ENCODE data around the gene INO80E.
"Not testable (repeated sequence)": the region's sequence is repeated elsewhere in the genome, so short reads cannot be mapped to it uniquely, and the experiment has no call there.

INO80E gene

GRCh38 chr16:30025574-30025973 is 29.5 kb downstream of the INO80E start:
- no peak for DNase-seq (ENCODE audit: low read depth)

DNA sequence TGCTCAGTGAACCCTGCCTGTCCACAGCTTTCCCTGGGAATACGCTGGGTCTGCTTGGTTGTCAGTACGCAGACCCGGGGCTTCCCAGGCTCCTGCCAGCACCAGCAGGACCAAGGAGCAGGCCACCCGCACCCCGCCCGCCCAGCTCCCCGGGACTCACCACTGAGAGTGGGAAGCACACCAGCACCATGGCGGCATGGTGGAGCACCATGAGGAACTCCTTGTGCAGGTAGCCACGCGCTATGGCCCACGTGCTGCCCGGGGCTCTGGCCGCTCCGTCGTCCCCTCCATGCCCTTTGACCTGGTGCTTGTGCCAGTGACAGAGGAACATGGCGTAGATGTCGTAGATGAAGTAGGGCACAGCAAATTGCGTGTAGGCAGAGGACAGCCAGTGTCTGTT is 30.4 kb downstream of the INO80E start:
- H3K4me3 ChIP-seq (ENCODE audit: low read depth, low read length), result no peak overlapping the region

More at GRCh38 chr16:30025574-30025973, 29.5 kb downstream of the INO80E start:
- no peak overlapping the region for H3K4me3 ChIP-seq (ENCODE audit: low read depth, low read length)

DNA sequence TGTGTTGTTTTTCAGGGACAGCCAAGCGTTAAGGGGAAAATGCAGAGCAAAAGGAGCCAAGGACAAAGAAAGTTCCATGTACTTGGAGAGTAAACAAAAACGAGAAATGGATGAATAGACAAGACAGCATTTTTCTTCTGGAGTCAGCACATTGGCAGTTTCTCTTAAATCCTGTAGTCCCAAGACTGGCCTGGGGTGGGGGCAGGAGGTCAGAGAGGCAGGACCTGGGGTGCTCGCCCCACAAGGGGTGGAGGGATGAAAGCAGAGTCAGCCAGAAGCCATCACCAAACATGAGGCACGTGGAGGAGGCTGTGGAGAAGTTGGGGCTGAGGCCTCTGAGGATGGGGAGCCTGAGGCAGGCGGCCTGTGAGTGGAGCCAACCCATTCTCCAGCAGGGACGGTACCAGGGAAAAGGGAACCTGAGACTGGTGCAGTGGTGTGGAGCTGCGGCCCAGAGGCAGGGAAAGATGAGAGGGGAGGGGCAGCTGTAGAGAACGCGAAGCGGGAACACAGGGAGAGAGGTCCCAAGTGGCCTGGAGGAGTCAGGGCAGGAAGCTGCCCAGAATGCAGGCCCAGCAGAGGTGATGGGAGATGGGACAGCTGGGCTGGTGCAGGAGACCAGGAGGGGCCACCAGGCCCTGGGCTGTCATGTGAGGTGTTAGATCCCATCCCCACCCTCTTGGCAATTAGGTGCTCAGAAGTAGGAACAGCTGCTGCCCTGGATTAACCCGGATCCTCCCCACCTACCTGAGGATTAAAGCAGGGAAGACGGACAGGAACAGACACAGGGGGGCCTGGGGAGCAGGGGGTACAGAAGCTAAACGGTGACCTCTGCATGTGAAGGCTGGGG is 31.8 kb downstream of the INO80E start:
- H3K4me3 ChIP-seq (ENCODE audit: low read depth, low read length), result no peak overlapping the region
- no peak for DNase-seq (ENCODE audit: low read depth)

More for the DNA sequence above, 30.4 kb downstream of the INO80E start:
- no peak for DNase-seq (ENCODE audit: low read depth)

DNA sequence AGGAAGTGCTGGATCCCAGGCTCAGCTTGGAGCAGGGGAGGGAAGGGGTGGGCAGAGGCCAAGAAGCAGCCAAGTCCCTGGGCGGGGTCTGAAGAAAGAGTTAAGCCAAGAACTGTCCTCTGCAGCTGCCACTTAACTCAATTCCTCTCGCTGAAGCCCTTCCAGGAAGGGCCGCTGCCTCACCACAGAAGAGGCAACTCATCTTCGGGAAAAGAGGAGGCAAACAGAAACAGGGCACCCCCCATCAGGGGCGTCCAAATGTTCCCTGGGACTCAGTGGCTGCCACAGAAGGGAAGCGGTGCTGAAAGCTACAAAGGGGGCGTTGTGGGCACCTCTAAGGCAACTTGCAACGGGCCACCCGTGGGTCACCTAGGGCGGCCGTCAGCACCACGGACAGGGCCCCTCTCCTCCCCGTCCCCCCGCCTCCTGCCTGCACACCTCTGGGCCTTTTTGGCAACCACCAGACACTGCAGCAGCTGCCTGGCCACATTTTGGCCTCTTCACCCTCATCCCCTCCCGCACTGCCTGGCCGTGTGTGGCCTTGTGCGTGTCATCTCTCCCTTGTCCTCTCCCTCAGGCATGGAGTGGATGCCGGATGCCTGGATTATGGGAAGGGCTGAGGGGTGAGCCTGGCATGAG is 32.5 kb downstream of the INO80E start:
- no peak for DNase-seq (ENCODE audit: low read depth)
- no peak overlapping the region for H3K4me3 ChIP-seq (ENCODE audit: low read depth, low read length)

DNA sequence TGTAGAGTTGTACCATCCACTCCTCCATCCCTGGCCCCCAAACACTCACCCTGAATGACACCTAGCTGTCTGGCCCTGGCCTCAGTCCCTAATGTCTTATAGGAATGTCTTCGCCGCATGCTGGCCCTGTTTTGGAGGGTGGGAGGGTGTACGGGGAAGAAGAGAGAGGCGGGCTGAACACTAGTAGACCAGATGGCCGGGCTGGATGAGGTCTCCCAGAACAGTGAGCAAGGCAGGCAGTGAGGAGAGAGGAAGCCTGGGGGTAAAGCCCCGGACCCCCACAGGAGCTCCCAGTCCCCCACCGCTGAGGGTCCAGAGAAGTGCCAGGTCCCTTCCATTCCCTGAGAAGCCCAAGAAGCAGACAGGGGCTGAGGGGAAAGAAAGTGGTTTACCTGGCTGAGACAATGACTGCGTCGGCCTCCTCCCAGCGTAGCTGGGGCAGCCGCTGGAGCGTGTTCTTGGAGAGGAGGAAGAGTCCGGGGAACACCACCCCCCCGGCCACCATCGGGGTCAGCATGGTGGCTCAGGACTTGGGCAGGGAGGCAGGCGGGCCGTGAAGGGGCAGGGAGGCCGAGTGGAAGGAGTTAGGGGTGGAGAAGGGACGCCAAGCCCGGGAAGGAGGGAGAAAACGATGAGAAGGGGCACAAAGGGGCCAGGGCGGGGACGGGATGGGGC is 34.1 kb downstream of the INO80E start:
- no peak overlapping the region for H3K4me3 ChIP-seq (ENCODE audit: low read depth, low read length)
- no peak for DNase-seq (ENCODE audit: low read depth)

DNA sequence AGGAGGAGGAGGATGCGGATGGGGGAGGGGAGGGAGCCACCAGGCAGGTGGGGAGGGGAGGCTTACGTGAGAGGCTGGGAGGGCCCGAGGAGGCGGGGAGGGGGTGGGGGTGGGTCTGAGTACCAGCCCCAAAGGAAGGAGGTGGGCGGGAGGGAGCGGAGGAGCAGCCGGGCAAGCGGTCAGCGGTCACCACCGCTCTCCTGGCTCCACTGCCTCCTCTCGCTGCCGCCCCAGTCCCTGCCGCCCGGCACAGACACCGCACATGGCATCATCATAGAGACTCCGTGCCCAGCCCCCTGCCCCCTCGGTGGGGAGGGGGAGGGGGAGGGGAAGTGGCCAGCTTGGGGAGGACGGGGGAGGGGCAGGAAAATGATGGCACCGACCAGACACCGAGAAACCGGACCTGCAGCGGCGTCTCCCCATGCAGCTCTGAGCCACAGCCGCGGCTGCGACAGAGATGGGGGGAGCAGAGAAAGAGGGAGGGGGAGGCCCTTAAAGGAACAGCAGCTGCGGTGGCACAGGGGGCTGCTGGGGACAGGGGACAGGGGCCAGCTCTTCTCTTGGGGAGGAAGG is 34.9 kb downstream of the INO80E start, which contains the start of gene TLCD3B:
Gene TLCD3B, minus strand, starts transcription at position 431 of the 573 bp plus-strand sequence. CDS start 744 bp downstream, outside the sequence.
- no peak for DNase-seq (ENCODE audit: low read depth)
- H3K4me3 ChIP-seq (ENCODE audit: low read depth, low read length), result peak within 1 kb of the TSS; percentile 23

DNA sequence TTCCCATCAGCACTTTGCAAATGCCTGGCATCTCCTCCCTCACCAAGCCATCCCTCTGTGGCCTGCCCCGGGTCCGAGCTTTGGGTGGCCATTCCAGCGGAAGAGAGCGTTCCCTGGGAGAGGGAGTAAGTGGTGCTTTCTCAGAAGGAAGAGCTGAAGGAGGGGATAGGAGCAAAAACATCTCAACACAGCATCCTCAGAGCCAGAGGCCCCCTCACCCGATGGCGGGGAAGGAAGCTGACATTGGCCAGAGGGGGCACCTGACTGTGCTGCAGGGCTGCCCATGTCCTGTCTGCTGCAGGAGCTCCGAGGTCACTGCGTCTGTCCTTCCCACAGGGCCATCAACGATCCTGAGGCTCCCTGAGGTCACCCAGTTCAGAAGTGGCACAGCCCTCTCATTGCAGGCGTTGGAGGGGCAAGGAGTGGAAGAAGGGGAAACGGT is 35.5 kb downstream of the INO80E start:
- H3K4me3 ChIP-seq (ENCODE audit: low read depth, low read length), result peak overlapping the region; percentile 23
- DNase-seq (ENCODE audit: low read depth), result no peak

- H3K4me3 ChIP-seq (ENCODE audit: low read depth, low read length), result no peak overlapping the region
- DNase-seq (ENCODE audit: low read depth), result peak; percentile 12
Measured at GRCh38 chr16:30032083-30032819, 36.2 kb downstream of the INO80E start.

- DNase-seq (ENCODE audit: low read depth), result no peak
- no peak overlapping the region for H3K4me3 ChIP-seq (ENCODE audit: low read depth, low read length)
Measured at GRCh38 chr16:30033270-30033669, 37.2 kb downstream of the INO80E start.

GRCh38 chr16:30040221-30040620 is 44.2 kb downstream of the INO80E start:
- no peak for DNase-seq (ENCODE audit: low read depth)

DNA sequence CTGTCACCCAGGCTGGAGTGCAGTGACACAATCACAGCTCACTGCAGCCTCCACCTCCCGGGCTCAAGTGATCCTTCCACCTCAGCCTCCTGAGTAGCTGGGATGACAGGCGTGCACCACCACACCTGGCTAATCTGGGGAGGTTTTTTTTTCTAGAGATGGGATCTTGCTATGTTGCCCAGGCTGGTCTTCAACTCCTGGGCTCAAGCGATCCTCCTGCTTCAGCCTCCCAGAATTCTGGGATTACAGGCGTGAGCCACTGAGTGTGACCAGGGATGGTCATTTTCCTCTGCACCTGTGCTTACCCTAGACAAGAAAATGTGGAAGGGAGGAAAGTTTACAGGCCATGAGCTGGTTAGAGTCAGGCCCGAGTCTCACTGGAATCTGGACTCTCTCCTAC is 44.6 kb downstream of the INO80E start:
- not testable (repeated sequence) for H3K4me3 ChIP-seq (ENCODE audit: low read depth, low read length)

More at GRCh38 chr16:30040221-30040620, 44.2 kb downstream of the INO80E start:
- H3K4me3 ChIP-seq (ENCODE audit: low read depth, low read length), result no peak overlapping the region

DNA sequence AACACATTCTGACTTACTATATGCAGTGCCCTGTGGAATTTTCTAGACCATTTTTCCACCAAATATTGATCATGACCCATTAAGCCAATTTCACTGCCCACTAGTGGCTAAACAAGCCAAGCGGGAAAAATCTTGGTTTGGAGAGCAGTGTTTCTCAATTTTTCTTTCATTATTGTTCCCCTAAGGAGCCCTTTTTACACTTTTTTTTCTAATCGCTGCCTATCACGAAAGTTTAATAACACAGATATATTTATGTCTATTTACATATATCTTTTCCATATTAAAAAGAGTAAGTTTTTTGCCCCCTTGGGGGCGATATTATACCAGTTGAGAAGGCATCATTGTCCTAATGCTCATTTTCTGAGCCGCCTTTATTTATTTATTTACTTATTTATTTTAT is 45.8 kb downstream of the INO80E start:
- no peak for DNase-seq (ENCODE audit: low read depth)

More for the DNA sequence above, 44.6 kb downstream of the INO80E start:
- not testable (repeated sequence) for DNase-seq (ENCODE audit: low read depth)

GRCh38 chr16:30046178-30046577 is 50.1 kb downstream of the INO80E start:
- no peak for DNase-seq (ENCODE audit: low read depth)
- no peak overlapping the region for H3K4me3 ChIP-seq (ENCODE audit: low read depth, low read length)

More for the DNA sequence above, 45.8 kb downstream of the INO80E start:
- no peak overlapping the region for H3K4me3 ChIP-seq (ENCODE audit: low read depth, low read length)

DNA sequence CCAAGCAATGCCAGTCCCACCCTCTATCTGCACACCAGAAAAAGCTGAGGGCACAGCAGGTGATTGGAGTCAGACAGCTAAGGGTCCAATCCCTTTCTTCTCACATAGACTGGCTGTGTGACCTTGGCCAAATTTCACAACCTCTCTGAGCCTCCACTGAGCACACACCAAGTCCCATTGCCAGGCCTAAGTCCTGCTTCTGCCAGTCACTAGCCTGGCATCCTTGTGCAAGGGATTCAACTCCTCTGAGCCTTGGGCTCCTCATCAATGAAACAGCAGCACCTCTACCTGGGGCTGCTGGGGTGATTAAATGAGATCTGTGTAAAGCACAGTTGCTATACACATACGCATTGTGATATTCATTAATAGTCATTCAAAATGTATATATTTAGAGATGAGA is 50.5 kb downstream of the INO80E start:
- DNase-seq (ENCODE audit: low read depth), result no peak
- H3K4me3 ChIP-seq (ENCODE audit: low read depth, low read length), result no peak overlapping the region

DNA sequence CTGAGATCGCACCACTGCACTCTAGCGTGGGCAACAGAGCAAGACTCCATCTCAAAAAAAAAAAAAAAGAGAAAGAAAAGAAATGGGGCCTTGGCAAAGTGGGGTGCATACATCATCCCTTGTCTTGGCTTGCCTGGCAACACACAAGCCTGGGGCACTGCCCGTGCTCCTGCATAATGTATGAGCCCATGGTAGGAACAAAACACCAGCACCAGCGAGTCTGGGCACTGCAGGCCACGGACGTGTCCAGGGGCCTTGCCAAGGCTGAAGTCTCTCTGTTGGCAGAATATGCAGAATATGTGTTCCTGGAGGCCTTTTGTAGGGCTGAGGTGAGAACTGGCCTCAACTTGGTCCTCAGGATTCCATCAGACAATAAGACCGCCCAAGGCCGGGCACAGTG is 53.8 kb downstream of the INO80E start:
- no peak overlapping the region for H3K4me3 ChIP-seq (ENCODE audit: low read depth, low read length)
- DNase-seq (ENCODE audit: low read depth), result no peak

GRCh38 chr16:30051518-30051917 is 55.5 kb downstream of the INO80E start:
- H3K4me3 ChIP-seq (ENCODE audit: low read depth, low read length), result no peak overlapping the region
- DNase-seq (ENCODE audit: low read depth), result no peak

DNA sequence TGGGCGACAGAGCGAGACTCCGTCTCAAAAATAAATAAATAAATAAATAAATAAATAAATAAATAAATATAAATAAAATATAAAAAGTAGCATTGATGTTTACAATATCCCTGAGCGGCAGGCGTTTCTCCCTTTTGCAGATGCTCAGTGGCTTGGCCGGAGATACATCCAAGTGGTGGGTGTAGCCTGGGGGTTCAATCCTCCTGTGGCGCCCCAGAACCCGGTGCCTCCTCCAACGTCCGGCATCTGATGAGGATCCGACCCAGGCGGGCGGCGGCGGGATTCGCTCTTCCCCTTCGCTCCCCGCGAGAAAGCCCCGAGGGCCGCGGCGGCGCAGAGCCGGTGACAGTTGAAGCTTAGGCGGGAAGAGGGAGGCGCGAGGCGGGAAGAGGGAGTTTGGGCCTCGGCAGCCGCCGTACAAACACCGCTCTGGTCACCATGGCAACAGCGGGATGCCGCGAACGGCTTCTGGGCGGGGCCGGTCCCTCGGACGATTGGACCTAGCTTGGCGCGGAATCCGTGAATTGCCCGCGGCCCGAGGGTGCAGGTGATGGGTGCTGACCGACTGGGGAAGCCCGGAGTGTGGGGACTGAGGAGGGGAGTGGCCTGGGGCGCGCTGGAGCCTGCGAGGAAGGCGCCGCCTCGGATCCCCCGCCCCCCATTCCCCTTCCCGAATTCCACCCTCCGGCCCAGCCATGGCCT is 56.8 kb downstream of the INO80E start:
- peak overlapping the region; percentile 76 for H3K4me3 ChIP-seq (ENCODE audit: low read depth, low read length)

GRCh38 chr16:30053376-30054015 is 57.5 kb downstream of the INO80E start:
- peak overlapping the region; percentile 76 for H3K4me3 ChIP-seq (ENCODE audit: low read depth, low read length)
- DNase-seq (ENCODE audit: low read depth), result no peak

More for the DNA sequence above, 56.8 kb downstream of the INO80E start:
- peak; percentile 62 for DNase-seq (ENCODE audit: low read depth)
